HG02943 (cell line): ENCODE results near the gene IGHMBP2.

ENCODE experiments used
- ATAC-seq: cut with Tn5 transposase; IDR thresholded peaks from one replicate; pipeline ENCODE4 v1.9.1; 2021; ENCODE audit warnings: mild to moderate bottlenecking, low read depth, moderate library complexity; ENCODE audit not compliant: unreplicated experiment

Gene IGHMBP2

GRCh38 chr11:68925611-68926010, 21.9 kb downstream of the IGHMBP2 start:
- no peak for ATAC-seq

DNA sequence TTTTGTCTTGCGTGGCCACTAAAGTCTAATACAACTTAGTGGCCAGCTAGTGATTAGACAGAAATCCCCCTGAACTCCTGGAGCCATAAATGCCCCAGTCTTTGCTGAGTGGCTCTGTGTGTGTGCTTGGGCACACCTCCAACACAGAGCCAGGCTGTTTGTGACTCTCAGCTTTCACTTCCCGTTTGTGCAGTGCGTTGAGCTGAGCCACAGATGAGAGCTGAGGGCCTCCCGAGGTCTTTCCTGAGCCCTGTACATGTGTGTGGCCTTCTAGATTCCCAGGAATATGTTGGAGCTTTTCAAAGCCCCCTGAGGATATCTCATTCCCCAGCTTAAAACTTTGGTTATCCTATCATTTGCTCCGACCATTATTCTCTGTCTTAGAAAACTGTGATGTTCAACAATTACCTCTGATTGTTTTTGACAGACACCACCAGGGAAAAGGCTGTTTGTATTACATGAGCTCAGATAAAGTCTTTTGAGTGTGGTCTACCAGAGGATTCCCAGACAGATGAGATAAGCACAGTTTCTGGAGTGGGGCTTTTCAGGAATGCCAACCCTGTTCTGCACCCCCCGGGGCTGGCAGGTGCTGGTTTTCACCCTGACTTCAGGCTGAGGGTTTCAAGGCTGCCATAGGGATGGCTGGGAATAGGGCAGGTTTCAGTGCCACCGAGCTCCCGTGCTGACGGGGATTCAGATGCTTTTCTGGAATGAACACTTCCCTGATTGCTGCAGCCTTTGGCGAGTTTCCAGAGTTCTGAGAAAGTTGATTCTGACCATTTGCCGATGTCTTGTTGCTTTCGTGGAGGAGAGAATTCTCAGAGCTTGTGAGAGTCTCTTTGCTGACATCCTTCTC, 23.8 kb downstream of the IGHMBP2 start:
- ATAC-seq: no peak

DNA sequence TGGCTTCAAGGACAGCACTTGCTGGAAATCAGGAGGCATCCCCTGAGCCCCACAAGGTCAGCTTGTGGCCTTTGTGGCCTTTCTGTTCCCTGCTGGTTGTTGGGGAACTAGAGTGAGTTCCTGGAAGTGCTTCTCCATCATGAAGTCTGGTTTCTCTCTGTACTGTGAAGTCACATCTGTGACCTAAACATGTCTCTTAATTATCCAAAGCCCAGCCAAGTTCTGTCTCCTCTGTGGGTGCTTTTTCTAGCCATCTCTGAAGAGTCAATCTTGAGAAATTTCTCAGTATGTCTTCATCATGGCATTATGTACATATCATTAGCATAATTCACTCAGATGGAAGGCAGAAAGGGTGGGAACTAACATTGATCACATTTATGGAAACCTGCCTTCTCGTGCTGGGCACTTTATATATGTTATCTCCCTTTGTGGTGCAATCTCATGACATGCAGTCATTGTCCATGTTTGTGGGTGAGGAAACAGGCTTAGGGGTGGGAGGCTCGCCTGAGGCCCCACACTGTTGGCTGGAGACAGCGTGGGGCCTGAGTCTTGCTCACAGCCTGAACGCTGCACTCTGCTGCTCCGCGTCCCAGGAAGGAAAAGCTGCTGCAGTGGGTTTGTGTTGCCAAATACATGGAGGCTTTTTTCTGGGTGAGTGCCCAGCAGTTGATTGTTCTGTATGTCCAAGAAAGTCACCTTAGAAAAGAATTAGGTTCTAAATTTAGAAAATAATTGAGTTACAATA, 24.6 kb downstream of the IGHMBP2 start:
- no peak for ATAC-seq

GRCh38 chr11:68929135-68929534, 25.4 kb downstream of the IGHMBP2 start:
- no peak for ATAC-seq

GRCh38 chr11:68929706-68930570, 26.2 kb downstream of the IGHMBP2 start:
- no peak for ATAC-seq

GRCh38 chr11:68930991-68931855, 27.5 kb downstream of the IGHMBP2 start:
- no peak for ATAC-seq

GRCh38 chr11:68931911-68932310, 28.2 kb downstream of the IGHMBP2 start:
- no peak for ATAC-seq

GRCh38 chr11:68932358-68932757, 28.7 kb downstream of the IGHMBP2 start:
- ATAC-seq: no peak

GRCh38 chr11:68932933-68933577, 29.4 kb downstream of the IGHMBP2 start:
- ATAC-seq: no peak

- ATAC-seq: no peak
Observed at GRCh38 chr11:68933605-68934320, 30.1 kb downstream of the IGHMBP2 start.

DNA sequence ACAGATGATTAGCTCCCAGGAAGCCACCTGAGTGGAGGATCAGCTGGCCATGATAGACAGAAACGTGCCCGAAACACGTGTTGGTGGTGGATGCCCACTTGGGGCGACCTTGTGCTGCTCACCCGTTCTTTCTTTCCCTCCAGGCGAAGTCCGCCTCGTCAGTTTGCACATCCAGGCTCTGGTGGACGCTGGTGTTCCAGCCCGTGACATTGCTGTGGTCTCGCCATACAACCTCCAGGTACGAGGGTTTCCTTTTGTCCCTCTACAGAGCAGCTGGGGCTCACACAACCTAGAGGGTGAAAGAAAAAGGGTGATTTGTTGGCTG, 30.6 kb downstream of the IGHMBP2 start:
- ATAC-seq: no peak

DNA sequence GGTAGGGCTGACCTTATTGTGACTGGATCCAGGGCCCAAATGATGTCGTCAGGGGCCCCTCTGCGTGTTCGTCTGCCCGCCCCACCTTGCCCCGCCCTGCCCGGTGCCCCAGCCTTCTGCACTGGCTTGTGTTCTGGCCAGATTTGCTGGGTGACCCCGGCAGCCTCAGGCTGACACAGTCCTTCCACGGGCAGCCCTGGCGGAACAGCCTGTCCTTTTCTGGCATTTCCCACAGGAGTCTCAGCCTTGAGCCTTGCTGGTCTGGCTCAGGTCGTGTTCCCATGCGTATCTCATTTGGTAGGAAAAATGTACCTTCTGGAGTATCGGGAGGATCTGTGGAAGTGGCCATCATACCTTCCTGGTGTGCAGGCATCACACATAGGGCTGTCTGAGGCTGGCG, 31.0 kb downstream of the IGHMBP2 start:
- no peak for ATAC-seq

GRCh38 chr11:68935066-68935465, 31.4 kb downstream of the IGHMBP2 start:
- no peak for ATAC-seq

DNA sequence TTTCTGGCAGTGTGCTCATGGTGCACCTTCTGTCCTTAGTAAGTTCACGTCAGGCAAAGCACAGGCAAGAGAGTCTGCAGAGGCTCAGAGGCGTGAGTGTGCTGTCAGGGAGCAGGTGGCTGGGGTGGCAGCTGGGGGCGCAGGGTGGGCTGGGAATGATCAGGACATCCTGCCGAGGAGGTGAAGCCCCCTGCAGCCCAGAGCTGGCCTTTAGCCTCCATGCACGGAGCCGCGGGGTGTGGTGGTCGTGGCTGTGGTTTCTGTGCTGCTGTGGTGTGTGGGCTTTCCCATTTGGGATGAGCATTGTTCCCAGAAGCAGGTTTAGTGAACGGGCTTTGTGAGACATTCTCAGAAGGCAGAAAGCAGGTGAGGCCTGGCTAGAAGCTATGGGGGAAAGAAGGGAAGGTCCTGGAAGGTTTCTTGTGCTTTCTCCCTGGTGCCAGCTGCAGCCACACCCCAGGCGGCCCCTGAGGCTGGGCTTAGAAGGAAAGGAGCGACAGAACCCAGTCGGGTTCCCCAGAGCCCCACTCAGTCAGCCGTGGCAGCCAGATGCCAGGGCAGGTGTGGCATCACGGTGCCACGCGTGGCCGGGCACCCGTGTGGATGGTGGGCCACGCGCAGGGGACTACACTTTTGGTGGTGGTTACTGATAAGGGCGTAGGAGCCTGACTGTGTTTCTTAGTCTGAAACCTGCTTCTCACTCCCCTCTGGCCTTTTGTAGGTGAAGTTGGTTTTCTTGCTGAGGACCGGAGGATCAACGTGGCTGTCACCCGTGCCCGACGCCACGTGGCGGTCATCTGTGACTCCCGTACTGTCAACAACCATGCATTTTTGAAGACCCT, 32.0 kb downstream of the IGHMBP2 start:
- ATAC-seq: no peak

DNA sequence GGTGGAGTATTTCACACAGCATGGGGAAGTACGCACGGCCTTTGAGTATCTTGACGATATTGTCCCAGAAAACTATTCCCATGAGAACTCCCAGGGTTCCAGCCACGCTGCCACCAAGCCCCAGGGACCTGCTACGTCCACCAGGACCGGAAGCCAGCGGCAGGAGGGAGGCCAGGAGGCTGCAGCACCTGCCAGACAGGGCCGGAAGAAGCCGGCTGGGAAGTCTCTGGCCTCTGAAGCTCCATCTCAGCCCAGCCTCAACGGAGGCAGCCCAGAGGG, 32.6 kb downstream of the IGHMBP2 start:
- no peak for ATAC-seq

DNA sequence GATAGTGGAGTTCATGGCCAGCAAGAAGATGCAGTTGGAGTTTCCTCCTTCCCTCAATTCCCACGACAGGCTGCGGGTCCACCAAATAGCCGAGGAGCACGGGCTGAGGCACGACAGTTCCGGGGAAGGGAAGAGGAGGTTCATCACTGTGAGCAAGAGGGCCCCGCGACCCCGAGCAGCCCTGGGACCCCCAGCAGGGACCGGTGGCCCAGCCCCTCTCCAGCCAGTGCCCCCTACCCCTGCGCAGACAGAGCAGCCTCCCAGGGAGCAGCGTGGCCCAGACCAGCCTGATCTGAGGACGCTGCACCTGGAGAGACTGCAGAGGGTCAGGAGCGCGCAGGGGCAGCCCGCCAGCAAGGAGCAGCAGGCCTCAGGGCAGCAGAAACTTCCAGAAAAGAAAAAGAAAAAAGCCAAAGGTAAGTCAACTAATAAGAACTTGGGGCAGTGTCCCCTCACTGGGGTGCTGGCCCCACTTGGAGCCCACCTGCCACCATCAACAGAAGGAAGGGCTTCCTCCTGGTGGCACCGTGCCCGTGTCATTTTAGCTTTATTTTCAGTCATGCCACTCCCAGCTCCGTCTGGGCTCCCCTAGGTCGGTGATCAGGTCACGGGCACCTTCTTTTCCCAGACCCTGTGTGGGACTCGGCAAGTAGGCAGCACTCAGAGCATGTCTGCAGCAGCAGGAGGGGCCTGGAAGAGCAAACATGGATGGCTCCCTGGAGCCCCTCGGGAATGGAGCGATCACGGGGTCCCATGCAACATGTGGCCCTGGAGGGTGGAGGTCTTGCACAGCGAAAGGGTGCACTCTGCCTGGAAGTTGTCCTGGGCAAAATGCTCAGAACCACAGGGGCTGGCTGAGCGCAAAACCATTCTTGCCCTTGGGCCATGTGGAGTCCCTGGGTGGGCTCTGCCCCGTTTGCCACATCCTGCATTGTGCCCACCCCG, 33.3 kb downstream of the IGHMBP2 start:
- ATAC-seq: no peak

- no peak for ATAC-seq
Observed at GRCh38 chr11:68938088-68938487, 34.4 kb downstream of the IGHMBP2 start.
